BJ (cell line): ENCODE measurements around the gene UPB1. TPM values are rescaled to one million over a fixed set of nuclear protein-coding genes. Genes with fewer than 3 reads are reported as not detected.
A peak's percentile ranks its signal among the peaks of the same experiment; 100 is the strongest.

Source experiments
- CTCF ChIA-PET: fragments of 350-600 bp; formaldehyde crosslinking; extraction: SDS; loops from one replicate; lab custom pipeline; 2021; ENCODE audit warnings: antibody characterized with exemption, inconsistent platforms; lab: Yijun Ruan, JAX
- POLR2A ChIA-PET: fragments of 300-600 bp; sonication (Branson Sonifier 250); formaldehyde crosslinking; extraction: SDS; loops from one replicate; lab custom pipeline; 2021; ENCODE audit warnings: antibody characterized with exemption; lab: Charles Lee
- DNase-seq: peaks from one replicate; pipeline ENCODE4 v3.0.0-alpha.2; 2011; ENCODE audit warnings: low read depth
- H3K27me3 ChIP-seq: 2 replicates; pipeline ENCODE4 v1.6.0; 2011; ENCODE audit warnings: low read length; ENCODE audit not compliant: control insufficient read depth, insufficient read depth
- H3K36me3 ChIP-seq: 2 replicates; pipeline ENCODE4 v1.5.1; 2011; ENCODE audit warnings: low read length; ENCODE audit not compliant: control insufficient read depth, insufficient read depth
- H3K4me3 ChIP-seq: 2 replicates; pipeline ENCODE4 v1.5.1; 2011; ENCODE audit warnings: low read depth, mild to moderate bottlenecking, control low read depth, low read length
- CTCF ChIP-seq: IDR thresholded peaks from 2 replicates; pipeline ENCODE4 v1.5.1; 2011; ENCODE audit warnings: low read depth, mild to moderate bottlenecking, control low read depth, inconsistent platforms, low read length, moderate library complexity; ENCODE audit not compliant: insufficient read depth
- polyA plus RNA-seq: library from polyadenylated mRNA; depleted of rRNA; stranded (reverse); fragments of >200 nt; gene quantifications from 2 replicates; pipeline ENCODE4 v1.2.3, GENCODE V29; 2011

Gene UPB1
- polyA plus RNA-seq, 1 experiment = 0.09 TPM

GRCh38 chr22:24467340-24467739 lies 27.8 kb upstream of the UPB1 start:
- no peak for DNase-seq
- TF ChIP-seq CTCF = no peak
- Histone ChIP-seq H3K36me3 (no peaks in the 10 kb centered on the region), H3K27me3 (no peaks in the 10 kb centered on the region), H3K4me3 (no peak overlapping the region)
- CTCF ChIA-PET = interaction anchor here (0.9 to 1.6 kb wide), 3 partner anchors 16 to 35 kb away, joined by 3 read pairs; no protein-coding TSS in a partner anchor
- POLR2A ChIA-PET = no interaction called here

- ChIA-PET CTCF (interaction anchor here (0.6 kb wide), 1 partner anchor 913 kb away, joined by 3 read pairs; no protein-coding TSS in a partner anchor), POLR2A (no interaction called here)
- no peak overlapping the region for H3K4me3 ChIP-seq
- TF ChIP-seq CTCF = no peak
- no peaks in the 10 kb centered on the region for H3K27me3 ChIP-seq
- no peaks in the 10 kb centered on the region for H3K36me3 ChIP-seq
- no peak for DNase-seq
Measured at GRCh38 chr22:24471570-24471969, 23.6 kb upstream of the UPB1 start.

GRCh38 chr22:24473284-24473683 lies 21.8 kb upstream of the UPB1 start:
- H3K4me3 ChIP-seq = no peak overlapping the region
- TF ChIP-seq CTCF = no peak
- CTCF ChIA-PET = interaction anchor here (0.9 kb wide), 1 partner anchor 9 kb away, joined by 3 read pairs; no protein-coding TSS in a partner anchor
- no peaks in the 10 kb centered on the region for H3K27me3 ChIP-seq
- H3K36me3 ChIP-seq = no peaks in the 10 kb centered on the region
- no peak for DNase-seq
- POLR2A ChIA-PET = no interaction called here

- ChIA-PET CTCF (interaction anchor here (0.6 to 1.5 kb wide), 2 partner anchors 9 to 37 kb away, joined by 3 to 4 read pairs; no protein-coding TSS in a partner anchor), POLR2A (no interaction called here)
- no peaks in the 10 kb centered on the region for H3K27me3 ChIP-seq
- TF ChIP-seq CTCF = no peak
- no peaks in the 10 kb centered on the region for H3K36me3 ChIP-seq
- peak; percentile 78 for DNase-seq
- H3K4me3 ChIP-seq = no peak overlapping the region
Measured at GRCh38 chr22:24474221-24474620, 20.9 kb upstream of the UPB1 start.

GRCh38 chr22:24474649-24475255 lies 20.4 kb upstream of the UPB1 start:
- H3K4me3 ChIP-seq = no peak overlapping the region
- no peaks in the 10 kb centered on the region for H3K27me3 ChIP-seq
- DNase-seq = no peak
- ChIA-PET CTCF (interaction anchor here (0.6 to 1.5 kb wide), 5 partner anchors 9 to 415 kb away, joined by 3 to 4 read pairs (median 3); no protein-coding TSS in a partner anchor), POLR2A (interaction anchor here (0.5 kb wide), 1 partner anchor 89 kb away, joined by 7 read pairs; no protein-coding TSS in a partner anchor)
- no peak for TF ChIP-seq CTCF
- H3K36me3 ChIP-seq = no peaks in the 10 kb centered on the region
